Stomach (tissue), 9 donors: ENCODE data around the gene STRIP1. TPM values are rescaled to one million over a fixed set of nuclear protein-coding genes. Genes with fewer than 3 reads are reported as not detected.

ENCODE experiments used
- DNase-seq, 2 donors: peaks; one replicate each; pipeline versions ENCODE4 v3.0.0 to v3.0.0-alpha.2; 2013 to 2019
- H3K27ac ChIP-seq, 5 donors: fragments of 200-600 bp in 4 of 5; sonication (generic) in 4 of 5; one replicate each; pipeline ENCODE4 v1.5.1; 2013 to 2019; ENCODE audit warnings: mild to moderate bottlenecking in 1 of 5, moderate library complexity in 1 of 5
- H3K27me3 ChIP-seq, 3 donors: fragments of 200-600 bp; sonication (generic); one replicate each; pipeline ENCODE4 v1.5.1; 2017 to 2019; ENCODE audit warnings: mixed run types in 1 of 3
- H3K36me3 ChIP-seq, 4 donors: fragments of 200-600 bp; sonication (generic); 1 replicate in 3 of 4; 2 replicates in 1 of 4; pipeline ENCODE4 v1.5.1; 2016 to 2019
- H3K4me1 ChIP-seq, 4 donors: fragments of 200-600 bp; sonication (generic); one replicate each; pipeline ENCODE4 v1.5.1; 2016 to 2019
- H3K4me3 ChIP-seq, 4 donors: fragments of 200-600 bp; sonication (generic) in 3 of 4; one replicate each; pipeline ENCODE4 v1.5.1; 2016 to 2019; ENCODE audit warnings: mild to moderate bottlenecking in 1 of 4
- H3K9me3 ChIP-seq, 4 donors: fragments of 200-600 bp; sonication (generic); one replicate each; pipeline ENCODE4 v1.5.1; 2016 to 2019
- CTCF ChIP-seq, 7 experiments: fragments of 450-650 bp in 4 of 7; fragments of 200-600 bp in 3 of 7; sonication (generic) in 3 of 7; IDR thresholded peaks; one replicate each; pipeline ENCODE4 v1.5.1; 2016 to 2019; ENCODE audit warnings: antibody characterized with exemption in 7 of 7, control low read depth in 2 of 7, mild to moderate bottlenecking in 1 of 7
- EP300 ChIP-seq: sonication (generic); formaldehyde crosslinking; IDR thresholded peaks from one replicate; pipeline ENCODE4 v1.6.1; 2017; ENCODE audit warnings: antibody characterized with exemption
- POLR2A ChIP-seq, 4 donors: fragments of 450-650 bp; IDR thresholded peaks; one replicate each; pipeline ENCODE4 v1.6.1; 2016; ENCODE audit warnings: antibody characterized with exemption in 4 of 4, control low read depth in 2 of 4, mild to moderate bottlenecking in 1 of 4, moderate library complexity in 1 of 4
- POLR2AphosphoS5 ChIP-seq, 3 donors: sonication (generic); formaldehyde crosslinking; IDR thresholded peaks; one replicate each; pipeline ENCODE4 v1.6.1; 2016; ENCODE audit warnings: antibody characterized with exemption in 3 of 3
- WGBS, 5 donors: extraction: QIAGEN DNeasy Blood & Tissue Kit in 3 of 5; methylation state at CpG; one replicate each; pipeline versions ENCODE4 v1.1.5 to v1.1.7; 2013 to 2018; 5-methylcytosine and 5-hydroxymethylcytosine counted together
- intact Hi-C: fragments of 100-400 bp; cut with DNase I; formaldehyde crosslinking; loops from one replicate; pipeline ENCODE4 v1.15.1; 2023; ENCODE audit warnings: low total_unique reads
- polyA plus RNA-seq, 3 donors: library from polyadenylated mRNA; stranded (reverse); fragments of 200-250 nt; gene quantifications; one replicate each; pipeline ENCODE4 v1.2.3, GENCODE V29; 2013
- total RNA-seq, 5 donors: library from RNA; depleted of rRNA; stranded (reverse); fragments of >200 nt; gene quantifications; one replicate each; pipeline versions ENCODE4 v1.1.0 to v1.2.3, GENCODE V29; 2014 to 2016
- donor health status: healthy with polysubstance abuse.
- donor health status: Bipolar disorder and iron deficiency.
- donor health status: healthy.

STRIP1 gene
- total and polyA plus RNA-seq, 8 donors = 6.7 to 262 (median 47.3) TPM

DNA sequence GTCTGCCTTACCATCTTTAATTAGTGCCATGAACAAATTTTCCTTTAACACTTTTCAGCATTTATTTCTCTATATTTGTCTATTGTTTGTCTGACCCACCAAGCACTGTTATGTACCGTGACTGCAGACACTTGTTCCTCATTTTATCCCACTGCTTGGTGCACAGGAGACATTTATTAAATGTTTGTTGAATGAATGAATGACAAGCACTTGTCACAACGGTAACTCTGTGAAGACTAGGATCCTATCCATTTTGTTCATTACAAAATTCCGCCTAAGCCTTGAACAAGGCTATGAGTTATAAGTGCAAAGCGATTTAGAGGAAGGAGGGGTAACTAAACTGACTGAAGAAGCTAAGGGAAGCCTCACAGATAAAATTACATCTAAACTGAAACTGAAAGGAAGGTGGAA is 379 bp upstream of the STRIP1 start:
- Histone ChIP-seq H3K9me3 (no peaks in the 10 kb centered on the region), H3K4me1 (peaks cover 10 to 39% (median 25%) of the 10 kb centered on the region in 4 donors), H3K4me3 (peak overlapping the region; percentile 88 to 100 (median 98)), H3K27ac (peak overlapping the region in 4 of 5 donors; percentile 86 to 93 (median 90)), H3K27me3 (no peaks in the 10 kb centered on the region), H3K36me3 (peaks cover 14 to 22% (median 17%) of the 10 kb centered on the region in 4 donors)
- TF ChIP-seq CTCF (IDR thresholded peaks at IDR 0.05) (no peak), POLR2AphosphoS5 (IDR thresholded peaks at IDR 0.05) (no peak), POLR2A (IDR thresholded peaks at IDR 0.05) (no peak), EP300 (no peak)
- intact Hi-C loops = no loop called here
- DNase-seq = no peak
- 49 to 61% (median 56%) methylated on average over 4 of the region's 4 CpGs for WGBS, 5 donors

DNA sequence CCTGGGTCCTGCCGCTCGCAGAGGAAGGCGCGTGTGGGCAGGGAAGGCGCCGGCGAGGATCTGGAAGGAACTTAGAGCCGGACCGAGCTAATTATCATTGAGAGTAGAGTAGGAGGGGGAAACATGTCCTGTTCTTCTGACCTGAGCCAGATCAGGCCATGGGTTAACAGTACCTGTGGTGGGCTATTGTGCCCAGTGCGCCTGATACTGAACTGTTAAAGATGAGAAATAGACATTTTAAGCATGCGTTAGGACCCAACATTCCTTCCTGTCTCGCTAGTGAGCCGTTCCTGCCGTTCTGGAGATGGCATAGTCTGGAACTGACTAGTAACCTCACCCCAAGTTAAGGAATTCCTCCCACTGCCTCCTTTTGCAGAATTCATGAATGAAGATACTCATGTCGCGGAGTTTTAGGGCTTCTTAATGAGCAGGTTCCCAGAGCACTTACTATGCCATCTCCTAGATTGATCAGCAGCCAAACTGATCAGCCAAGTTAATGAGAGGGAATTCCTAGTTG is 870 bp downstream of the STRIP1 start:
- peaks cover 26 to 34% (median 29%) of the 10 kb centered on the region in 4 donors for H3K36me3 ChIP-seq
- DNase-seq = no peak
- peaks cover 10 to 39% (median 21%) of the 10 kb centered on the region in 4 donors for H3K4me1 ChIP-seq
- WGBS, 5 donors = 6 to 8% (median 8%) methylated on average over 16 of the region's 16 CpGs
- H3K4me3 ChIP-seq = peak overlapping the region; percentile 88 to 100 (median 98)
- no peaks in the 10 kb centered on the region for H3K9me3 ChIP-seq
- H3K27me3 ChIP-seq = no peaks in the 10 kb centered on the region
- intact Hi-C loops = no loop called here
- H3K27ac ChIP-seq = peak overlapping the region in 4 of 5 donors; percentile 86 to 93 (median 90)
- no peak for TF ChIP-seq EP300
- TF ChIP-seq POLR2A (IDR thresholded peaks at IDR 0.05) = no peak
- TF ChIP-seq POLR2AphosphoS5 (IDR thresholded peaks at IDR 0.05) = no peak

DNA sequence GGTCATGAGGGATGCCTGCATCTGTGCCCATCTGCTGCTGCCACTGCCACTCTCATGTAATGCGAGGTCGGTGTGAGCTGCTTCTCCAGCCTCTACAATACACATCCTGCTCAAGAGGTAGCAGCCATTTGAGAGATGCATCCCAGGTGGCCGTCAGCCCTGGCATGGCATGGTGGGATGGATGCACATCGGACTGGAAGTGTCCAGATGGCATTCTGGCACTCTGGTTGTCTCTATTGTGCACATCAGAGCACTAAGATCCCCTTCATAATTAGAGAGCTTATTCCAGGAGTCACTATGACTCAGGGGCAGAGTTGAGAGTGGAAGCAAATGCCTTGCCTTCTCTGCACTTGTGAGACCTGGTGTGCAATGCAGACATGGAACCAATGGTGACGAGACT is 3.8 kb downstream of the STRIP1 start:
- Histone ChIP-seq H3K4me1 (peaks cover 10 to 31% (median 21%) of the 10 kb centered on the region in 4 donors), H3K36me3 (peaks cover 56 to 64% (median 59%) of the 10 kb centered on the region in 4 donors)
- 90 to 96% (median 95%) methylated on average over 4 to 5 of the region's 5 CpGs for WGBS, 5 donors

GRCh38 chr1:110039641-110040040 is 5.2 kb downstream of the STRIP1 start:
- H3K27me3 ChIP-seq = no peaks in the 10 kb centered on the region
- H3K27ac ChIP-seq = no peak overlapping the region
- intact Hi-C loops = no loop called here
- DNase-seq = no peak
- H3K36me3 ChIP-seq = peaks cover 70 to 78% (median 73%) of the 10 kb centered on the region in 4 donors
- TF ChIP-seq POLR2AphosphoS5 (IDR thresholded peaks at IDR 0.05) (no peak), EP300 (no peak), CTCF (IDR thresholded peaks at IDR 0.05) (no peak), POLR2A (IDR thresholded peaks at IDR 0.05) (no peak)
- no peaks in the 10 kb centered on the region for H3K9me3 ChIP-seq
- peaks cover 10 to 26% (median 18%) of the 10 kb centered on the region in 4 donors for H3K4me1 ChIP-seq
- WGBS, 5 donors = 76 to 88% (median 85%) methylated on average over 4 of the region's 4 CpGs
- H3K4me3 ChIP-seq = no peak overlapping the region

More for the DNA sequence above, 3.8 kb downstream of the STRIP1 start:
- no peak overlapping the region for H3K27ac ChIP-seq
- no peak for TF ChIP-seq EP300
- no peak for TF ChIP-seq POLR2A (IDR thresholded peaks at IDR 0.05)
- no peak for TF ChIP-seq POLR2AphosphoS5 (IDR thresholded peaks at IDR 0.05)
- TF ChIP-seq CTCF (IDR thresholded peaks at IDR 0.05) = no peak
- no peaks in the 10 kb centered on the region for H3K27me3 ChIP-seq
- H3K4me3 ChIP-seq = no peak overlapping the region
- intact Hi-C loops = no loop called here
- H3K9me3 ChIP-seq = no peaks in the 10 kb centered on the region
- DNase-seq = no peak

DNA sequence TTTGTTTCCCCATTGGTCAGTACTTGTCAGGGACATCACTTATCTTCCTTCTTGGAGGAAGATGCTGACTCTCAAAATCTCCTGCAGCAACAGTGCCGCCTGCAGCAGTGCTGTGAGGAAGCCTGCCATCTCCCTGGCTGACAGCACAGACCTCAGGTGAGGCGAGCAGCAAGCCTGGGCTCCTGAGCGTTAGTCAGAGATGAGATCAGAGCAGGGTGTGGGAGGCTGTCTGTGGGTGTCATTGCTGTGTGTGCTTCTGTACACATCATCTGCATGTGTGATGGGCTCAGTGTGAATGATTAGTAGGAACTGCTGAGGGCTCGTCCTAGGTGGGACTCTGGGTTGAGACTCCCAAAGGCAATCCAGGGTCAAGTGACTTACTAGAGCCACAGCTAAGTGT is 6.1 kb downstream of the STRIP1 start:
- Histone ChIP-seq H3K27me3 (no peaks in the 10 kb centered on the region), H3K4me1 (peaks cover 7 to 20% (median 13%) of the 10 kb centered on the region in 4 donors), H3K36me3 (peaks cover 79 to 87% (median 82%) of the 10 kb centered on the region in 4 donors), H3K9me3 (no peaks in the 10 kb centered on the region), H3K4me3 (no peak overlapping the region), H3K27ac (no peak overlapping the region)
- no peak for DNase-seq
- intact Hi-C loops = no loop called here
- TF ChIP-seq POLR2A (IDR thresholded peaks at IDR 0.05) = no peak
- TF ChIP-seq POLR2AphosphoS5 (IDR thresholded peaks at IDR 0.05) = no peak
- no peak for TF ChIP-seq EP300
- WGBS, 5 donors = 88 to 96% (median 91%) methylated on average over 1 to 4 of the region's 4 CpGs
